Stimulated activated CD8-positive, alpha-beta memory T cell treated with anti-CD3 and anti-CD28 coated beads, Interleukin-15, amount 100 ng/mL, for 48 hours (primary cell): ENCODE results near the gene PRKAB1.
"Not testable (repeated sequence)": the region's sequence is repeated elsewhere in the genome, so short reads cannot be mapped to it uniquely, and the experiment has no call there.

Source experiments
- DNase-seq, 2 donors: peaks; one replicate each; pipeline ENCODE4 v3.0.0-alpha.2; 2020; ENCODE audit warnings: low read depth in 2 of 2

PRKAB1 gene

GRCh38 chr12:119684711-119685369 lies 16.9 kb downstream of the PRKAB1 start:
- no peak for DNase-seq

- DNase-seq, result no peak
Observed at GRCh38 chr12:119685375-119685774, 17.4 kb downstream of the PRKAB1 start.

GRCh38 chr12:119686355-119686754 lies 18.4 kb downstream of the PRKAB1 start:
- no peak for DNase-seq

- no peak for DNase-seq
Observed at GRCh38 chr12:119686776-119687175, 18.8 kb downstream of the PRKAB1 start.

GRCh38 chr12:119687406-119687805 lies 19.5 kb downstream of the PRKAB1 start:
- no peak for DNase-seq

- no peak for DNase-seq
Observed at GRCh38 chr12:119687879-119688278, 19.9 kb downstream of the PRKAB1 start.

GRCh38 chr12:119689935-119690500 lies 22.1 kb downstream of the PRKAB1 start:
- DNase-seq, result no peak

- no peak for DNase-seq
Observed at GRCh38 chr12:119691202-119691810, 23.4 kb downstream of the PRKAB1 start.

- DNase-seq, result no peak
Observed at GRCh38 chr12:119692410-119692809, 24.5 kb downstream of the PRKAB1 start.

- no peak for DNase-seq
Observed at GRCh38 chr12:119692997-119693396, 25.1 kb downstream of the PRKAB1 start.

GRCh38 chr12:119693511-119693910 lies 25.6 kb downstream of the PRKAB1 start:
- no peak for DNase-seq

- no peak for DNase-seq
Observed at GRCh38 chr12:119694111-119694510, 26.2 kb downstream of the PRKAB1 start.

- no peak for DNase-seq
Observed at GRCh38 chr12:119695034-119695433, 27.1 kb downstream of the PRKAB1 start.

GRCh38 chr12:119696943-119697342 lies 29.0 kb downstream of the PRKAB1 start:
- no peak for DNase-seq

- no peak for DNase-seq
Observed at GRCh38 chr12:119699199-119699760, 31.3 kb downstream of the PRKAB1 start.

- no peak for DNase-seq
Observed at GRCh38 chr12:119700078-119700477, 32.1 kb downstream of the PRKAB1 start.

- DNase-seq, result no peak
Observed at GRCh38 chr12:119704065-119704747, 36.3 kb downstream of the PRKAB1 start.

- no peak for DNase-seq
Observed at GRCh38 chr12:119705182-119705581, 37.2 kb downstream of the PRKAB1 start.

- not testable (repeated sequence) for DNase-seq
Observed at GRCh38 chr12:119706427-119706826, 38.5 kb downstream of the PRKAB1 start.

GRCh38 chr12:119710374-119710964 lies 42.5 kb downstream of the PRKAB1 start:
- no peak for DNase-seq

GRCh38 chr12:119710965-119711551 lies 43.1 kb downstream of the PRKAB1 start:
- no peak for DNase-seq

- no peak for DNase-seq
Observed at GRCh38 chr12:119711693-119712092, 43.8 kb downstream of the PRKAB1 start.
